ENCODE data around the gene ABTB1.
"Not testable (repeated sequence)": the region's sequence is repeated elsewhere in the genome, so short reads cannot be mapped to it uniquely, and the experiment has no call there.

The ABTB1 gene

GRCh38 chr3:127688416-127689265 lies 15.9 kb downstream of the ABTB1 start:
- DNase-seq, result no peak

GRCh38 chr3:127689266-127689860 lies 16.6 kb downstream of the ABTB1 start:
- DNase-seq, result no peak

- no peak for DNase-seq
Measured at GRCh38 chr3:127690106-127690505, 17.4 kb downstream of the ABTB1 start.

- DNase-seq, result no peak
Measured at GRCh38 chr3:127690823-127691452, 18.2 kb downstream of the ABTB1 start.

- DNase-seq, result no peak
Measured at GRCh38 chr3:127691489-127691888, 18.7 kb downstream of the ABTB1 start.

GRCh38 chr3:127691974-127692373 lies 19.2 kb downstream of the ABTB1 start:
- no peak for DNase-seq

GRCh38 chr3:127692501-127693335 lies 20.0 kb downstream of the ABTB1 start:
- DNase-seq, result no peak

- no peak for DNase-seq
Measured at GRCh38 chr3:127693336-127693843, 20.6 kb downstream of the ABTB1 start.

GRCh38 chr3:127694467-127695215 lies 21.9 kb downstream of the ABTB1 start:
- peak; percentile 35 for DNase-seq

- DNase-seq, result no peak
Measured at GRCh38 chr3:127697551-127698240, 24.9 kb downstream of the ABTB1 start.

- DNase-seq, result no peak
Measured at GRCh38 chr3:127698286-127698685, 25.5 kb downstream of the ABTB1 start.

GRCh38 chr3:127698691-127699415 lies 26.1 kb downstream of the ABTB1 start:
- no peak for DNase-seq

- no peak for DNase-seq
Measured at GRCh38 chr3:127699416-127700300, 26.9 kb downstream of the ABTB1 start.

GRCh38 chr3:127700406-127700805 lies 27.7 kb downstream of the ABTB1 start:
- DNase-seq, result no peak

- no peak for DNase-seq
Measured at GRCh38 chr3:127701280-127701911, 28.6 kb downstream of the ABTB1 start.

- DNase-seq, result no peak
Measured at GRCh38 chr3:127702151-127702578, 29.4 kb downstream of the ABTB1 start.

GRCh38 chr3:127704840-127705239 lies 32.1 kb downstream of the ABTB1 start:
- not testable (repeated sequence) for DNase-seq

- DNase-seq, result no peak
Measured at GRCh38 chr3:127706312-127706711, 33.6 kb downstream of the ABTB1 start.

- DNase-seq, result no peak
Measured at GRCh38 chr3:127706785-127707351, 34.1 kb downstream of the ABTB1 start.
